ENCODE data around the gene ANKRD62.

ANKRD62 gene

GRCh38 chr18:12093520-12094257 is at the start of gene ANKRD62:
TSS of gene ANKRD62 (plus strand) at chr18:12093843. CDS start at chr18:12094018, 175 bp downstream.
- H3K27ac ChIP-seq (ENCODE audit: low read depth, low read length), result no peak within 1 kb of the TSS
- TF ChIP-seq EZH2phosphoT487 (IDR thresholded peaks at IDR 0.05; ENCODE audit: borderline replicate concordance, low read length) (no peak), CTCF (IDR thresholded peaks at IDR 0.05; ENCODE audit: low read depth, low read length, poor library complexity, severe bottlenecking) (no peak)
- peaks cover 11% of the 10 kb centered on the region for H3K27me3 ChIP-seq (ENCODE audit: control insufficient read depth, low read length)
- H3F3A ChIP-seq (ENCODE audit: control insufficient read depth, insufficient read depth), result no peaks in the 10 kb centered on the region
- H3K79me2 ChIP-seq (ENCODE audit: control insufficient read depth, low read length), result no peaks in the 10 kb centered on the region
- no peaks in the 10 kb centered on the region for H3K36me3 ChIP-seq (ENCODE audit: control insufficient read depth, low read length)
- no peaks in the 10 kb centered on the region for H3K9me3 ChIP-seq (ENCODE audit: control insufficient read depth, insufficient read depth, low read length)
- no peaks in the 10 kb centered on the region for H4K20me1 ChIP-seq (ENCODE audit: control insufficient read depth, insufficient read depth, low read depth, low read length)
- no peak within 1 kb of the TSS for H3K4me3 ChIP-seq (ENCODE audit: low read length)
- no peaks in the 10 kb centered on the region for H3K9me2 ChIP-seq (replicated peaks; ENCODE audit: control insufficient read depth, low read length)
- no peaks in the 10 kb centered on the region for H3K4me1 ChIP-seq (ENCODE audit: control insufficient read depth, low read length)
- H3K4me2 ChIP-seq (ENCODE audit: low read length), result no peak within 1 kb of the TSS

GRCh38 chr18:12044591-12044990 is 49.1 kb upstream of the ANKRD62 start:
- no peaks in the 10 kb centered on the region for H3K9me3 ChIP-seq (ENCODE audit: control insufficient read depth, insufficient read depth, low read length)

GRCh38 chr18:12046046-12046750 is 47.4 kb upstream of the ANKRD62 start:
- H3F3A ChIP-seq (ENCODE audit: control insufficient read depth, insufficient read depth), result peaks cover 3% of the 10 kb centered on the region; the same call in 1 of the 2 replicates
- no peak overlapping the region for H3K4me3 ChIP-seq (ENCODE audit: low read length)
- H3K9me2 ChIP-seq (replicated peaks; ENCODE audit: control insufficient read depth, low read length), result no peaks in the 10 kb centered on the region
- no peaks in the 10 kb centered on the region for H3K36me3 ChIP-seq (ENCODE audit: control insufficient read depth, low read length)
- H3K27me3 ChIP-seq (ENCODE audit: control insufficient read depth, low read length), result peaks cover 8% of the 10 kb centered on the region; the same call in 1 of the 2 replicates
- TF ChIP-seq CTCF (IDR thresholded peaks at IDR 0.05; ENCODE audit: low read depth, low read length, poor library complexity, severe bottlenecking), result no peak
- no peak for TF ChIP-seq EZH2phosphoT487 (IDR thresholded peaks at IDR 0.05; ENCODE audit: borderline replicate concordance, low read length)
- H4K20me1 ChIP-seq (ENCODE audit: control insufficient read depth, insufficient read depth, low read depth, low read length), result no peaks in the 10 kb centered on the region
- no peak overlapping the region for H3K4me2 ChIP-seq (ENCODE audit: low read length)
- peaks cover 23% of the 10 kb centered on the region for H3K4me1 ChIP-seq (ENCODE audit: control insufficient read depth, low read length)
- H3K27ac ChIP-seq (ENCODE audit: low read depth, low read length), result no peak overlapping the region
- H3K9me3 ChIP-seq (ENCODE audit: control insufficient read depth, insufficient read depth, low read length), result no peaks in the 10 kb centered on the region
- H3K79me2 ChIP-seq (ENCODE audit: control insufficient read depth, low read length), result no peaks in the 10 kb centered on the region

More at GRCh38 chr18:12044591-12044990, 49.1 kb upstream of the ANKRD62 start:
- Histone ChIP-seq H3K27me3 (ENCODE audit: control insufficient read depth, low read length) (peaks cover 11% of the 10 kb centered on the region; the same call in 1 of the 2 replicates), H3K27ac (ENCODE audit: low read depth, low read length) (no peak overlapping the region), H4K20me1 (ENCODE audit: control insufficient read depth, insufficient read depth, low read depth, low read length) (no peaks in the 10 kb centered on the region), H3K79me2 (ENCODE audit: control insufficient read depth, low read length) (no peaks in the 10 kb centered on the region), H3K9me2 (replicated peaks; ENCODE audit: control insufficient read depth, low read length) (no peaks in the 10 kb centered on the region), H3K36me3 (ENCODE audit: control insufficient read depth, low read length) (no peaks in the 10 kb centered on the region), H3K4me1 (ENCODE audit: control insufficient read depth, low read length) (peaks cover 7% of the 10 kb centered on the region), H3K4me3 (ENCODE audit: low read length) (no peak overlapping the region), H3K4me2 (ENCODE audit: low read length) (no peak overlapping the region), H3F3A (ENCODE audit: control insufficient read depth, insufficient read depth) (no peaks in the 10 kb centered on the region)
- TF ChIP-seq EZH2phosphoT487 (IDR thresholded peaks at IDR 0.05; ENCODE audit: borderline replicate concordance, low read length) (no peak), CTCF (IDR thresholded peaks at IDR 0.05; ENCODE audit: low read depth, low read length, poor library complexity, severe bottlenecking) (no peak)

All from DOHH2 (cell line).